Measurements from ENCODE around the gene SMIM43.

- TF ChIP-seq GATA2 (IDR thresholded peaks at IDR 0.05; ENCODE audit: low read depth, low read length) (no peak), GATA3 (IDR thresholded peaks at IDR 0.05; ENCODE audit: low read depth, low read length) (no peak)
Observed at GRCh38 chr4:121771869-121772268, 6.9 kb upstream of the SMIM43 start.

All from SH-SY5Y (cell line).